Measurements from ENCODE around the gene CCDC57.

Gene CCDC57

GRCh38 chr17:82092995-82093751 lies 119.5 kb downstream of the CCDC57 start:
- H3K27ac Mint-ChIP-seq = no peak overlapping the region
- no peaks in the 10 kb centered on the region for H3K27me3 Mint-ChIP-seq
- peaks cover 6 to 18% of the 10 kb centered on the region in 2 donors for H3K4me1 Mint-ChIP-seq
- DNase-seq = no peak
- no peaks in the 10 kb centered on the region for H3K9me3 Mint-ChIP-seq
- H3K36me3 Mint-ChIP-seq = peaks cover 33 to 42% of the 10 kb centered on the region in 2 donors
- no peak for ATAC-seq (replicated peaks)
- H3K4me3 Mint-ChIP-seq = peak overlapping the region in 1 of 2 donors; percentile 19

GRCh38 chr17:82092628-82092994 lies 120.0 kb downstream of the CCDC57 start:
- Mint-ChIP-seq H3K27me3 (no peaks in the 10 kb centered on the region), H3K4me1 (peaks cover 6 to 18% of the 10 kb centered on the region in 2 donors), H3K27ac (no peak overlapping the region), H3K4me3 (no peak overlapping the region), H3K36me3 (peaks cover 34 to 45% of the 10 kb centered on the region in 2 donors), H3K9me3 (no peaks in the 10 kb centered on the region)
- no peak for ATAC-seq (replicated peaks)
- no peak for DNase-seq

GRCh38 chr17:82092094-82092586 lies 120.5 kb downstream of the CCDC57 start:
- Mint-ChIP-seq H3K27ac (no peak overlapping the region), H3K4me1 (peaks cover 6 to 18% of the 10 kb centered on the region in 2 donors), H3K27me3 (no peaks in the 10 kb centered on the region), H3K9me3 (no peaks in the 10 kb centered on the region), H3K36me3 (peaks cover 34 to 45% of the 10 kb centered on the region in 2 donors), H3K4me3 (no peak overlapping the region)
- ATAC-seq (replicated peaks) (no peak), DNase-seq (no peak)

- Mint-ChIP-seq H3K4me1 (peaks cover 6 to 12% of the 10 kb centered on the region in 2 donors), H3K27ac (no peak overlapping the region), H3K4me3 (no peak overlapping the region), H3K27me3 (no peaks in the 10 kb centered on the region), H3K9me3 (no peaks in the 10 kb centered on the region), H3K36me3 (peaks cover 30 to 43% of the 10 kb centered on the region in 2 donors)
- DNase-seq (no peak), ATAC-seq (replicated peaks) (no peak)
These were observed 121.2 kb downstream of the CCDC57 start for GRCh38 chr17:82091264-82092066.

- no peak for DNase-seq
- Mint-ChIP-seq H3K36me3 (peaks cover 27 to 35% of the 10 kb centered on the region in 2 donors), H3K27ac (no peak overlapping the region), H3K4me3 (no peak overlapping the region), H3K27me3 (no peaks in the 10 kb centered on the region), H3K4me1 (peaks cover 4 to 5% of the 10 kb centered on the region in 2 donors), H3K9me3 (no peaks in the 10 kb centered on the region)
- ATAC-seq (replicated peaks) = no peak
These were observed 121.9 kb downstream of the CCDC57 start for GRCh38 chr17:82090549-82091263.

GRCh38 chr17:82089723-82090548 lies 122.7 kb downstream of the CCDC57 start:
- H3K4me1 Mint-ChIP-seq = peaks cover 4% of the 10 kb centered on the region in 2 donors
- ATAC-seq (replicated peaks) (no peak), DNase-seq (no peak)
- H3K27me3 Mint-ChIP-seq = no peaks in the 10 kb centered on the region
- no peaks in the 10 kb centered on the region for H3K9me3 Mint-ChIP-seq
- peaks cover 24 to 28% of the 10 kb centered on the region in 2 donors for H3K36me3 Mint-ChIP-seq
- H3K4me3 Mint-ChIP-seq = no peak overlapping the region
- no peak overlapping the region for H3K27ac Mint-ChIP-seq

- Mint-ChIP-seq H3K4me1 (peaks cover 4 to 5% of the 10 kb centered on the region in 2 donors), H3K4me3 (no peak overlapping the region), H3K36me3 (peaks cover 27 to 31% of the 10 kb centered on the region in 2 donors), H3K27ac (peak overlapping the region; percentile 20), H3K9me3 (no peaks in the 10 kb centered on the region), H3K27me3 (no peaks in the 10 kb centered on the region)
- DNase-seq (no peak), ATAC-seq (replicated peaks) (no peak)
These were observed 123.6 kb downstream of the CCDC57 start for GRCh38 chr17:82088838-82089722.

GRCh38 chr17:82087961-82088837 lies 124.4 kb downstream of the CCDC57 start:
- Mint-ChIP-seq H3K9me3 (no peaks in the 10 kb centered on the region), H3K27ac (no peak overlapping the region)
- no peak for ATAC-seq (replicated peaks)

GRCh38 chr17:82086941-82087906 lies 125.4 kb downstream of the CCDC57 start:
- Mint-ChIP-seq H3K27me3 (no peaks in the 10 kb centered on the region), H3K4me1 (peaks cover 0 to 2% of the 10 kb centered on the region in 2 donors), H3K27ac (no peak overlapping the region), H3K36me3 (peaks cover 34 to 41% of the 10 kb centered on the region in 2 donors), H3K9me3 (no peaks in the 10 kb centered on the region), H3K4me3 (no peak overlapping the region)
- no peak for DNase-seq
- ATAC-seq (replicated peaks) = no peak

More at GRCh38 chr17:82087961-82088837, 124.4 kb downstream of the CCDC57 start:
- no peaks in the 10 kb centered on the region for H3K27me3 Mint-ChIP-seq
- peaks cover 1 to 3% of the 10 kb centered on the region in 2 donors for H3K4me1 Mint-ChIP-seq
- no peak for DNase-seq
- no peak overlapping the region for H3K4me3 Mint-ChIP-seq
- H3K36me3 Mint-ChIP-seq = peaks cover 30 to 33% of the 10 kb centered on the region in 2 donors

GRCh38 chr17:82085931-82086764 lies 126.5 kb downstream of the CCDC57 start:
- Mint-ChIP-seq H3K4me3 (no peak overlapping the region), H3K27me3 (no peaks in the 10 kb centered on the region), H3K36me3 (peaks cover 35 to 38% of the 10 kb centered on the region in 2 donors), H3K27ac (no peak overlapping the region), H3K9me3 (no peaks in the 10 kb centered on the region), H3K4me1 (peaks cover 0 to 2% of the 10 kb centered on the region in 2 donors)
- DNase-seq (no peak), ATAC-seq (replicated peaks) (no peak)

All from stimulated activated naive B cell treated with anti-CD40 and anti-IgM and Interleukin-4, amounts not matched to agents 10 μg/mL and 1 μg/mL and 100 μg/mL, for 72 hours (primary cell).